ENCODE measurements around the gene TBC1D25.
A peak's percentile ranks its signal among the peaks of the same experiment; 100 is the strongest.

TBC1D25 gene

GRCh38 chrX:48560681-48561080, 21.2 kb downstream of the TBC1D25 start:
- no peak for TF ChIP-seq SPI1 (IDR thresholded peaks at IDR 0.05; ENCODE audit: borderline replicate concordance, low read depth)
- TF ChIP-seq GABPA (IDR thresholded peaks at IDR 0.05; ENCODE audit: low read depth), result no peak
- TF ChIP-seq, protein P1, sequence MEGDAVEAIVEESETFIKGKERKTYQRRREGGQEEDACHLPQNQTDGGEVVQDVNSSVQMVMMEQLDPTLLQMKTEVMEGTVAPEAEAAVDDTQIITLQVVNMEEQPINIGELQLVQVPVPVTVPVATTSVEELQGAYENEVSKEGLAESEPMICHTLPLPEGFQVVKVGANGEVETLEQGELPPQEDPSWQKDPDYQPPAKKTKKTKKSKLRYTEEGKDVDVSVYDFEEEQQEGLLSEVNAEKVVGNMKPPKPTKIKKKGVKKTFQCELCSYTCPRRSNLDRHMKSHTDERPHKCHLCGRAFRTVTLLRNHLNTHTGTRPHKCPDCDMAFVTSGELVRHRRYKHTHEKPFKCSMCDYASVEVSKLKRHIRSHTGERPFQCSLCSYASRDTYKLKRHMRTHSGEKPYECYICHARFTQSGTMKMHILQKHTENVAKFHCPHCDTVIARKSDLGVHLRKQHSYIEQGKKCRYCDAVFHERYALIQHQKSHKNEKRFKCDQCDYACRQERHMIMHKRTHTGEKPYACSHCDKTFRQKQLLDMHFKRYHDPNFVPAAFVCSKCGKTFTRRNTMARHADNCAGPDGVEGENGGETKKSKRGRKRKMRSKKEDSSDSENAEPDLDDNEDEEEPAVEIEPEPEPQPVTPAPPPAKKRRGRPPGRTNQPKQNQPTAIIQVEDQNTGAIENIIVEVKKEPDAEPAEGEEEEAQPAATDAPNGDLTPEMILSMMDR (IDR thresholded peaks at IDR 0.05; ENCODE audit: insufficient read depth, low read length), result no peak
- TF ChIP-seq, protein P2, sequence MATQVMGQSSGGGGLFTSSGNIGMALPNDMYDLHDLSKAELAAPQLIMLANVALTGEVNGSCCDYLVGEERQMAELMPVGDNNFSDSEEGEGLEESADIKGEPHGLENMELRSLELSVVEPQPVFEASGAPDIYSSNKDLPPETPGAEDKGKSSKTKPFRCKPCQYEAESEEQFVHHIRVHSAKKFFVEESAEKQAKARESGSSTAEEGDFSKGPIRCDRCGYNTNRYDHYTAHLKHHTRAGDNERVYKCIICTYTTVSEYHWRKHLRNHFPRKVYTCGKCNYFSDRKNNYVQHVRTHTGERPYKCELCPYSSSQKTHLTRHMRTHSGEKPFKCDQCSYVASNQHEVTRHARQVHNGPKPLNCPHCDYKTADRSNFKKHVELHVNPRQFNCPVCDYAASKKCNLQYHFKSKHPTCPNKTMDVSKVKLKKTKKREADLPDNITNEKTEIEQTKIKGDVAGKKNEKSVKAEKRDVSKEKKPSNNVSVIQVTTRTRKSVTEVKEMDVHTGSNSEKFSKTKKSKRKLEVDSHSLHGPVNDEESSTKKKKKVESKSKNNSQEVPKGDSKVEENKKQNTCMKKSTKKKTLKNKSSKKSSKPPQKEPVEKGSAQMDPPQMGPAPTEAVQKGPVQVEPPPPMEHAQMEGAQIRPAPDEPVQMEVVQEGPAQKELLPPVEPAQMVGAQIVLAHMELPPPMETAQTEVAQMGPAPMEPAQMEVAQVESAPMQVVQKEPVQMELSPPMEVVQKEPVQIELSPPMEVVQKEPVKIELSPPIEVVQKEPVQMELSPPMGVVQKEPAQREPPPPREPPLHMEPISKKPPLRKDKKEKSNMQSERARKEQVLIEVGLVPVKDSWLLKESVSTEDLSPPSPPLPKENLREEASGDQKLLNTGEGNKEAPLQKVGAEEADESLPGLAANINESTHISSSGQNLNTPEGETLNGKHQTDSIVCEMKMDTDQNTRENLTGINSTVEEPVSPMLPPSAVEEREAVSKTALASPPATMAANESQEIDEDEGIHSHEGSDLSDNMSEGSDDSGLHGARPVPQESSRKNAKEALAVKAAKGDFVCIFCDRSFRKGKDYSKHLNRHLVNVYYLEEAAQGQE (IDR thresholded peaks at IDR 0.05; ENCODE audit: insufficient replicate concordance, low read depth), result no peak
- no peak for TF ChIP-seq POLR2AphosphoS5 (IDR thresholded peaks at IDR 0.05; ENCODE audit: low read depth)
- H3K27ac ChIP-seq (replicated peaks), result no peak overlapping the region
- DNase-seq (ENCODE audit: low read depth in 1 of 2, low spot score in 1 of 2), result no peak
- no peaks in the 10 kb centered on the region for H3K27me3 ChIP-seq (ENCODE audit: insufficient read depth, poor library complexity, severe bottlenecking)
- no peak overlapping the region for H3K4me3 ChIP-seq (replicated peaks; ENCODE audit: insufficient read depth, low read length)

- TF ChIP-seq, protein P2 (IDR thresholded peaks at IDR 0.05; ENCODE audit: insufficient replicate concordance, low read depth), result no peak
- TF ChIP-seq SPI1 (IDR thresholded peaks at IDR 0.05; ENCODE audit: borderline replicate concordance, low read depth), result no peak
- no peak for TF ChIP-seq POLR2AphosphoS5 (IDR thresholded peaks at IDR 0.05; ENCODE audit: low read depth)
- no peak for DNase-seq (ENCODE audit: low read depth in 1 of 2, low spot score in 1 of 2)
Measured at GRCh38 chrX:48569958-48570357, 30.4 kb downstream of the TBC1D25 start.

GRCh38 chrX:48573690-48574269, 34.3 kb downstream of the TBC1D25 start:
- TF ChIP-seq, protein P1 (IDR thresholded peaks at IDR 0.05; ENCODE audit: insufficient read depth, low read length), result no peak
- H3K27ac ChIP-seq (replicated peaks), result peak overlapping the region; percentile 100
- no peak for DNase-seq (ENCODE audit: low read depth in 1 of 2, low spot score in 1 of 2)
- H3K27me3 ChIP-seq (ENCODE audit: insufficient read depth, poor library complexity, severe bottlenecking), result no peaks in the 10 kb centered on the region
- H3K4me3 ChIP-seq (replicated peaks; ENCODE audit: insufficient read depth, low read length), result peak overlapping the region; percentile 64

More at GRCh38 chrX:48569958-48570357, 30.4 kb downstream of the TBC1D25 start:
- no peak overlapping the region for H3K27ac ChIP-seq (replicated peaks)
- no peak overlapping the region for H3K4me3 ChIP-seq (replicated peaks; ENCODE audit: insufficient read depth, low read length)
- no peaks in the 10 kb centered on the region for H3K27me3 ChIP-seq (ENCODE audit: insufficient read depth, poor library complexity, severe bottlenecking)

- H3K27ac ChIP-seq (replicated peaks), result peak within 1 kb of the TSS; percentile 100
- DNase-seq (ENCODE audit: low read depth in 1 of 2, low spot score in 1 of 2), result peak; percentile 82 to 95
- H3K4me3 ChIP-seq (replicated peaks; ENCODE audit: insufficient read depth, low read length), result peak within 1 kb of the TSS; percentile 64
- TF ChIP-seq, protein P1 (IDR thresholded peaks at IDR 0.05; ENCODE audit: insufficient read depth, low read length), result peak; percentile 0
- TF ChIP-seq POLR2AphosphoS5 (IDR thresholded peaks at IDR 0.05; ENCODE audit: low read depth) (peak; percentile 81), GABPA (IDR thresholded peaks at IDR 0.05; ENCODE audit: low read depth) (peak; percentile 89), SPI1 (IDR thresholded peaks at IDR 0.05; ENCODE audit: borderline replicate concordance, low read depth) (no peak)
- TF ChIP-seq, protein P2 (IDR thresholded peaks at IDR 0.05; ENCODE audit: insufficient replicate concordance, low read depth), result peak; percentile 49
- no peaks in the 10 kb centered on the region for H3K27me3 ChIP-seq (ENCODE audit: insufficient read depth, poor library complexity, severe bottlenecking)
Measured at GRCh38 chrX:48574270-48575266, 35.1 kb downstream of the TBC1D25 start, which contains the start of gene RBM3. Gene RBM3, plus strand, starts transcription at chrX:48574484. Its CDS starts 697 bp downstream, at chrX:48575181.
